Measurements from ENCODE around the gene NSFL1C.
"Not testable (repeated sequence)": the region's sequence is repeated elsewhere in the genome, so short reads cannot be mapped to it uniquely, and the experiment has no call there.

Gene NSFL1C

DNA sequence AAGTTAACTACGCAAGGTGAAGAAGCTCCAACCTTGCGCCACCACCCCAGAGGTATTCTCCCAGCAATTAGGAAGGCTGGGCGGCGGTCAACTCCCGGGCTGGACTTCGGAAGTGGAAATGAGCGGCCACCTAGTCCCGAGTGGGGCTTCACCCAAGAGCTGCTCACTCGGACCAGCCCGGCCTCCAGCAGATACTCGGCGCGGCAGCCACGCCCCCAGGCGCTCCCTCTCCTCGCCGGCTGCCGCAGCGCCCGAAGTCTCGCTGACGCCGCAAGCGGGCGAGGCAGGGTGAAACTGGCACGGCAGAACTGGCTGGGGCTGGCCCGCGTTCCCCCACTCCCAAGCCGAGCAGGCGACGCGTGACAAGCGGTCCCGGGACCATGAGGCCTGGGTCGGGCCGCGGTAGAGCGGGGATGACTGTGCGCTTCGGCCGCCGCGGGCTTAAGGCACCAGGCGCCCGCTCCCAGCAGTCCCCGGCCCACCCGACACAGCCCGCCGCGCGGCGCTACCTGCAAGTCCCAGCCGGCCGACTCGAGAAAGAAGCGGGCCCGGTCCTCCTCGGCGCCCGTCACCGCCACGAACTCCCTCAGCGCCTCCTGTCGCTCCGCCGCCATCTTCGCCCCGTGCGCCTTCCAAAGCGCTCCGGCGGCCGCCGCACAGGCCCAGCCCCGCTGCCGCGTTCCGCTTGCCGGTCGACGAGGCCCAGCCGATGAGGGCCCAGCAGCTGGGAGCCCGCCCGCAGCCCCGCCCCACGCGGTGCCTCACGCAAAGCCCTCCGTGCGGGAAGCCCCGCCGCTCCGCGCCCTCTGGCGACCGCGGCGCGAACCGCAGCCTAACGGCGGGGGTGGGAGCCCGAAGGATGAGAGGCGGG is at the start of gene NSFL1C:
NSFL1C (minus strand) TSS at position 639 of the 871 bp plus-strand sequence; CDS start at position 614, 25 bp downstream.
- DNase-seq, result peak; percentile 97

GRCh38 chr20:1513801-1514200 is 47.2 kb upstream of the NSFL1C start:
- no peak for DNase-seq

- peak; percentile 9 for DNase-seq
Measured at GRCh38 chr20:1509237-1509636, 42.6 kb upstream of the NSFL1C start.

- no peak for DNase-seq
Measured at GRCh38 chr20:1508574-1508973, 41.9 kb upstream of the NSFL1C start.

GRCh38 chr20:1507276-1507675 is 40.6 kb upstream of the NSFL1C start:
- no peak for DNase-seq

- no peak for DNase-seq
Measured at GRCh38 chr20:1505871-1506270, 39.2 kb upstream of the NSFL1C start.

- no peak for DNase-seq
Measured at GRCh38 chr20:1505361-1505760, 38.7 kb upstream of the NSFL1C start.

DNA sequence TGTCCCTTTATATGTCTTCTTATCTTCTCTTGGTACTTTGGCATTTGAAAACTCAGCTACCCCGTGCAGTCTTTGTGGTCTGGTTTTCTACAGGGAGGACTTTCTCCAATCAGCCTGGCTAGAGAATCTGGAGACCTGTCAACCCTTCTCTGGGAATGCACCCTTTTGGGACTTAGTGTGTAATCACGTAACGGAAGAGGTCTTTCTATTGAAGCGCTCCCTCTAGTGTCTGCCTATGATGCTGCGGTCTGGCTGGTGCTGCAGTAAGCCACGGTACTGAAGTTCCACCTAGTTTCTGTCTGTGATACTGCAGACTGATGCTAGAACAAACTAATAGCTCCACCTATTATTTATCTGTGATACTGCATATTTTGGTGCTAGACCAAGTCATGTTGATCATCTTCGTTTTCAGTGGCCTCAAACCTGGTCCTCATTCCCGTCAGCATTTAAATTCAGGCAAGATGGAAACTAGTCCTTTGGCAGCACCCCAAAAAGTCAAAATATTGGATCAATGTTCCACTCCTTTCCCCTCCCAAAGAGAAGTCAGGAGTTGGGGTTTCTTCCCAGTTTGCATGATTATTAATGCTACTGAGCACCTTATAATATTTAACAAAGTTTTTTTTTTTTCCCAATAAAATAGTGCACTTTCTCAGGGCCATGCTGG is 37.0 kb upstream of the NSFL1C start:
- peak; percentile 60 for DNase-seq

DNA sequence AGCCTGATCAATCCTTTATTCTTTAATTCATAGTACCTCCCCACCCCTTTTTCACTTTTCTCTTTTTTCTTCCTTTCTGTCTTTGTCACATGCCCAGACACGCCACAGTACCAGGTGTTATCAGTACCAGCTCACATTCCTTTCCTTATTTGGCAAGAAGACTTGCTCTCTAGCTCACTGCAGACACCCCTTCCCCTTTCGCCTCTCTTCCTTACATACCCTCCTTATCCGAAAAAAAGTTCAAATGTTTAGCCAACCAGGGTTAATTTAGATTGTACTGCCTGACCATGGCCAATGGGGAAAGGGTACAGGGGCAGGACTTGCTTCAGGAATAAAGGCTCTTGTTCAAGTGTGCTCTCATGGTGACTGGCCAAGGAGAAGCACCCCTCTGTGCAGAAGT is 33.8 kb upstream of the NSFL1C start:
- no peak for DNase-seq

DNA sequence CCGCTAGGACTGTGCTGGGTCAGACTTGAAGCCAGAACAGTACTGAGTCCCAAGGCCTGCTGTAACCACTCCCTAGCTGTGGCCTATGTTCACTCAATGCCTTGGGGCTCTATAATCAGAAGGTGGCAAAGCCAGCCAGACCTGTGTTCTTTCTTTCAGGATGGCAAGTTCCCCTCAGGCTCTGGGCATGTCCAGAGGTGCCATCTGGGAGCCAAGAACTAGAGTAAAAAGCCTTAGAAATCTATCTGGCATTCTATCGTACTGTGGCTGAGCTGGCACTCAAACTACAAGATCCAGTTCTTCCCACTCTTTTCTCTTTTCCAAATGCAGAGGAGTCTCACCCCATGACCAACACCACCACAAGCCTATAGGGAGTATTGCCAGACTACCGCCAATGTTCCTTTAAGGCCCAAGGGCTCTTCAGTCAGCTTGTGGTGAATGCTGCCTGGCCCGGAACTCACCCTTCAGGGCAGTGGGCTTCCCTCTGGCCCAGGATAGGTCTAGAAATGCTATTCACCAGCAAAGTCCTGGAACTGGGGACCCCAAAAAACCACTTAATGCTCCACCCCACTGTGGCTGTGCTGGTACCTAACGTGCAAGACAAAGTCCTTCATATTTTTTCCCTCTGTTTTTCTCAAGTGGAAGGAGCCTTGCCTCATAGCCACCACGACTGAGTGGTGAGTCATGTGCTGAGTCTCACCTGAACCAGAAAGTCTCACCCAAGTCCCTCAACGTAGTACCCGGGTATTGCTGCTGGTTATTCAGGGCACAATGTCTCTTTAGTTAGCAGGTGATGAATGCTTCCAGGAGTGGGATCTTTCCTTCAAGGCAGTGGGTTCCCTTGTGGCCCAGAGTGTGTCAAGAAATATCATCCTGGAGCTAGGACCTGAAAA is 33.1 kb upstream of the NSFL1C start:
- DNase-seq, result no peak

GRCh38 chr20:1497371-1497770 is 30.7 kb upstream of the NSFL1C start:
- not testable (repeated sequence) for DNase-seq

DNA sequence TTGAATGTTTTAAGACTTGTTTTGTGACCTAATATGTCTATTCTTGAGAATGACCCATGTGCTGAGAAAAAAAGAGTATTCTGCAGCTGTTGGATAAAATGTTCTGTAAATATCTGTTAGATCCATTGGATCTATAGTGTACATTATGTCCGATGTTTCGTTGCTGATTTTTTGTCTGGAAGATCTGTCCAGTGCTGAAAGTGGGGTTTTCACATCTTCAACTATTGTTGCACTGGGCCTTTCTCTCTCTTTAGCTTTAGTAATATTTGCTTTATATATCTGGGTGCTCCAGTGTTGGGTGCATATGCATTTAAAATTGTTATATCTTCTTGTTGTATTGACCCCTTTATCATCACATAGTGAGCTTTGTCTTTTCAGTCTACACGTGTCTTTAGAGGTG is 30.3 kb upstream of the NSFL1C start:
- no peak for DNase-seq

DNA sequence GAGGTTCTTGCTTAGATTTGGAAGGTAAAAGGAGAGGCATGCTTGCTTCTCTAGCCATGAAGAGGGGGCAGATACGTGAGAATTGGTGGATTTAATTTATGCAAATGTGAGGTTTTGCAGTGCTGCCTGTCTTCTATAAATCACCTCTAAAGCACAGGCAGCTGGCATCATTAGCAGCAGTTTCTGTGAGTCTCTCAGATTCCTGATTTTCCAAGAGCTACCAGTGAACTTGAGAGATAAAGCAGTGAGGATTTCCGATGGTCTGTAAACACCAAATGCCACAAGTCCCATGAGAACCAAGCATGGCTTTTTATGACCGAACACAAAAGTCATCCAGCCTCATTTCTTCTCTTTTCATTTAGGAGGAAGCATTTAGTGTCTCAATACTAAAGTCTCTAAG is 27.8 kb upstream of the NSFL1C start:
- DNase-seq, result no peak

DNA sequence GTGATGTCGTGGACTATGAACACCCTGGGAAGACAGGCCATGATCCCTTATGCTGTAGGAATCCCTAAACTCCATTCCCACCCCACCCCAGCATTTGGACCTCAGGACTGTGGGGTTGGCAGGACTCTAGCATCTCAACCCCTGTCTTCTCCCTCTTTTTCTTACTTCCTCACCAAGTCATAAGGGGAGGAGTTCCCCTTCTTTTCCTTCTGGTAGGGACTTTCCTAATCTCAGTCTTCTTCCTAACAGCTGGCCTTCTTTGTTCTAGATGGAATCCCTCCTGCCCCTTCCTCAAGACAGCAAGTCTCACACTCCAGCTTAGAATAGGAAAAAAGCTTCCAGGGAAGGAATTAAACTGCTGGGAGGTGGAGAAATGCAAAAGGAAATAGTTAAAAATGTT is 26.9 kb upstream of the NSFL1C start:
- DNase-seq, result no peak

DNA sequence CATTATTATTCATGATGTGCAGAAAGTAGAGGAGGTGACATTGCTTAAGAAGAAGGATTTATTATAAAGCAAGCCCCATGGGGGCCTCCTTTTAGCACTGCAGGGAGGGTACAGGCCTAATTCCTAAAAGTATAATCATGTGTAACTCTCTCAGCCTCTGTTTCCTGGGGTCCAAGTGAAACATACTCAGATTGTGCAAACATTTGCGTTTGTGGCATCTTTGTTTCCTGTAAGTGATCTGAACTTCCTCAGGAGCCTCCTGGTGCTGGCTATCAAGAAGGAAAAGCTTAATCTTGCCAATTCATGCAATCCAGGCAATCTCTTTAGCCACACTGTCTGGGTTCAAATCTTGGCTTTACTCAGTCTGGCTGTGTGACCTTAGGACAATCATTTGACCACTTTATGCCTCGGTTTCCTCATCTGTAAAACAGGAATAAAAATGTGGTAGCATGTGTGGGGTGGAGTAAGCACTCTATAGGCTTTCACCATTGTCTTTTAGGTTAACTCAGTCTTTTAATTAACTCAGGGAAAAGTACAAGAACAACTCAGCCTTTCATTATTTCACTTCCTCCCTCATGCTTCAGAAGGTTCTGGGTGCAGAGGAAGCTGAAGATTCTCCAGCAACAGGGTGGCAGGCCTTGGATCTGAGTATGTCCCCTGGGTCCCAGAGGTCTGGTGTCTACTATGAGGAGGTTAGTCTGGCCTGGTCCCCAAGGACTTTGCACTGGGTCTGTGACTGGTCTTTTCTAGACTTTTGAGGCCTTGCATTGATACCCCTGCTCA is 25.4 kb upstream of the NSFL1C start:
- DNase-seq, result no peak

- no peak for DNase-seq
Measured at GRCh38 chr20:1491281-1491840, 24.7 kb upstream of the NSFL1C start, which contains the start of gene SIRPB2. SIRPB2 (minus strand) TSS chr20:1491420; CDS start chr20:1491359, 61 bp downstream.

- DNase-seq, result no peak
Measured at GRCh38 chr20:1490643-1491195, 24.1 kb upstream of the NSFL1C start.

- DNase-seq, result no peak
Measured at GRCh38 chr20:1489764-1490436, 23.3 kb upstream of the NSFL1C start.

GRCh38 chr20:1489325-1489724 is 22.7 kb upstream of the NSFL1C start:
- DNase-seq, result no peak

- DNase-seq, result no peak
Measured at GRCh38 chr20:1486566-1486965, 19.9 kb upstream of the NSFL1C start.

All from stimulated activated CD4-positive, alpha-beta T cell treated with anti-CD3 and anti-CD28 coated beads, Interleukin-12 subunit alpha, Interleukin-12 subunit beta, amount 100 ng/mL, for 4 hours (primary cell).